Large intestine (tissue), 3 donors: ENCODE data around the gene SLC25A29. TPM values are rescaled to one million over a fixed set of nuclear protein-coding genes. Genes with fewer than 3 reads are reported as not detected.
"Not testable (repeated sequence)": the region's sequence is repeated elsewhere in the genome, so short reads cannot be mapped to it uniquely, and the experiment has no call there.

Experiments
- DNase-seq, 2 donors: peaks; one replicate each; pipeline versions ENCODE4 v3.0.0 to v3.0.0-alpha.2; 2013
- H3K27ac ChIP-seq: one replicate; pipeline ENCODE4 v1.5.1; 2013; ENCODE audit warnings: low read length
- H3K27me3 ChIP-seq: 2 replicates; pipeline ENCODE4 v1.6.1; 2013; ENCODE audit warnings: low read length; ENCODE audit not compliant: control insufficient read depth, insufficient read depth
- H3K36me3 ChIP-seq: 2 replicates; pipeline ENCODE4 v1.6.1; 2013; ENCODE audit warnings: low read length; ENCODE audit not compliant: control insufficient read depth, insufficient read depth
- H3K4me1 ChIP-seq: one replicate; pipeline ENCODE4 v1.6.1; 2013; ENCODE audit warnings: low read length; ENCODE audit not compliant: control insufficient read depth, insufficient read depth
- H3K4me3 ChIP-seq: one replicate; pipeline ENCODE4 v1.5.1; 2013; ENCODE audit warnings: low read length
- H3K9me3 ChIP-seq: one replicate; pipeline ENCODE4 v1.6.1; 2013; ENCODE audit warnings: mild to moderate bottlenecking, low read depth, low read length, moderate library complexity; ENCODE audit not compliant: control insufficient read depth
- WGBS: methylation state at CpG from one replicate; pipeline ENCODE4 v1.1.5; 2013; ENCODE audit warnings: low lambda C conversion rate; ENCODE audit not compliant: insufficient coverage; 5-methylcytosine and 5-hydroxymethylcytosine counted together
- polyA plus RNA-seq: library from polyadenylated mRNA; unstranded; fragments of 120-200 nt; gene quantifications from one replicate; pipeline ENCODE4 v1.2.1, GENCODE V29; 2013

SLC25A29 gene
- polyA plus RNA-seq, 1 donor = 37.5 TPM

DNA sequence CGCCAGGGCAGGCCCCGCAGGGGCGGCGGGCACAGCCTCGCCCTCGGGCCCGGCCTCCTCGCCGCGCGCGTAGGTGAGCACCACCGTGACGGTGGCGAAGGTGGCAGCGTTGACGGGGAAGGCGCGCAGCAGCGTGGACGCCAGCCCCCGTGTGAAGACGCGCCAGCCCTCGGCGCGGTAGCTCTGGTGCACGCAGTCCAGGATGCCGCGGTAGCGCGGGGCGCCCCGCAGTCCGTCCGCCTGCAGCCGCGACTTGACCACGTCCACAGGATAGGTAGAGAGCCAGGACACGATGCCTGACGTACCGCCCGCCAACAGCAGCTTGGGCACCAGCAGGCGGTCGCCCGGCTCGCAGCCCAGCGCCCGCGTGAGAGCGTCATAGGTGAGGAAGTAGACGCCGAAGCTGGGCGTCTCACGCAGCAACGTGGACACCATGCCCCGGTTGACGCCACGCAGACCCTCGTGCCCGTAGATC, 13.9 kb downstream of the SLC25A29 start:
- H3K27me3 ChIP-seq = no peaks in the 10 kb centered on the region
- WGBS = 100% methylated on average over 5 of the region's 61 CpGs
- DNase-seq = no peak

GRCh38 chr14:100291305-100292075, 14.8 kb downstream of the SLC25A29 start:
- H3K4me3 ChIP-seq = no peak overlapping the region
- no CpG with 5 or more reads among the region's 13 CpGs for WGBS

More for the DNA sequence above, 13.9 kb downstream of the SLC25A29 start:
- Histone ChIP-seq H3K36me3 (peaks cover 7% of the 10 kb centered on the region), H3K27ac (no peak overlapping the region), H3K4me1 (peaks cover 16% of the 10 kb centered on the region), H3K9me3 (peaks cover 2% of the 10 kb centered on the region), H3K4me3 (no peak overlapping the region)

GRCh38 chr14:100290607-100291304, 15.5 kb downstream of the SLC25A29 start:
- no peaks in the 10 kb centered on the region for H3K27me3 ChIP-seq
- peaks cover 2% of the 10 kb centered on the region for H3K9me3 ChIP-seq
- DNase-seq = peak in 1 of 2 donors; percentile 58
- no peak overlapping the region for H3K4me3 ChIP-seq
- H3K27ac ChIP-seq = no peak overlapping the region
- WGBS = no CpG with 5 or more reads among the region's 12 CpGs
- peaks cover 7% of the 10 kb centered on the region for H3K36me3 ChIP-seq
- peaks cover 16% of the 10 kb centered on the region for H3K4me1 ChIP-seq

More at GRCh38 chr14:100291305-100292075, 14.8 kb downstream of the SLC25A29 start:
- Histone ChIP-seq H3K4me1 (peaks cover 16% of the 10 kb centered on the region), H3K27me3 (no peaks in the 10 kb centered on the region), H3K27ac (no peak overlapping the region), H3K9me3 (peaks cover 2% of the 10 kb centered on the region), H3K36me3 (peaks cover 7% of the 10 kb centered on the region)
- DNase-seq = no peak

GRCh38 chr14:100289916-100290606, 16.2 kb downstream of the SLC25A29 start:
- Histone ChIP-seq H3K4me1 (peaks cover 16% of the 10 kb centered on the region), H3K27me3 (no peaks in the 10 kb centered on the region), H3K9me3 (peaks cover 2% of the 10 kb centered on the region), H3K36me3 (peaks cover 7% of the 10 kb centered on the region), H3K4me3 (no peak overlapping the region), H3K27ac (no peak overlapping the region)
- no peak for DNase-seq
- no CpG with 5 or more reads among the region's 9 CpGs for WGBS

DNA sequence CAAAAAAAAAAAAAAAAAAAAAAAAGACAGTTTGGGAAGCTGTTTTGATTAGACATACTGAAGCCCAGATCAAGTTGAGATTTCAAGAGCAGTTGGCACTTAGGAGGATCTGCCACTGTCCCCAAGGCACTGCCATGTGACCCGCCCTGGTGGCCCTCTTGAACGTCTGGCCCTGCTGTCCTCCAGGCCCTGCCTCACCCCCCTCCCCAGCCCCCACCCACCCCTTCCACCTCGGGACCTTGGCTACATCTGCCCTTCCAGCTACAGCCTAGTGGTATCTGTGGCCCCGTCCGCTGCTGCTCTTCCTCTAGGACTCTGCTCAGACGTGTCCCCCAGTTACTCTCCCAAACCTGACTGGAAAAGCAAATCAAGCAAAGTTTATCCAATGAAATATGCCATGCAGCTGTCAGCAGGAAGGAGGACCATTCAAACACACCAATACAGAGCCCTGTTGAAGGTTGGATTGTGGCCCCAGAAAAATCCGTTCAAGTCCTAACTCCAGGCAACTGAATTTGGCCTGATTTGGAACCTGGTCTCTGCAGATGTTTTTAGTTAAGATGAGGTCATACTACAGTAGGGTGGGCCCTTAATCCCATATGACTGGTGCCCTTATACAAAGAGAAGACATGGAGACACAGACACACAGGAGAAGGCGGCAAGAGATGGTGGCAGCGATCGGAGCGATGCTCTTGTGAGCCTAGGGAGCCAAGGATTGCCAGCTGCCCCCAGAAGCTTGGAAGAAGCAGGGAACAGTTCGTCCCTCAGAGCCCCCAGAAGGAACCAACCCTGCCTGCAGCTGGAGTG, 17.7 kb downstream of the SLC25A29 start:
- no peak overlapping the region for H3K4me3 ChIP-seq
- H3K9me3 ChIP-seq = peaks cover 2% of the 10 kb centered on the region
- H3K36me3 ChIP-seq = peaks cover 7% of the 10 kb centered on the region
- WGBS = no CpG with 5 or more reads among the region's 12 CpGs
- H3K27me3 ChIP-seq = no peaks in the 10 kb centered on the region
- no peak overlapping the region for H3K27ac ChIP-seq
- peaks cover 20% of the 10 kb centered on the region for H3K4me1 ChIP-seq
- DNase-seq = no peak

DNA sequence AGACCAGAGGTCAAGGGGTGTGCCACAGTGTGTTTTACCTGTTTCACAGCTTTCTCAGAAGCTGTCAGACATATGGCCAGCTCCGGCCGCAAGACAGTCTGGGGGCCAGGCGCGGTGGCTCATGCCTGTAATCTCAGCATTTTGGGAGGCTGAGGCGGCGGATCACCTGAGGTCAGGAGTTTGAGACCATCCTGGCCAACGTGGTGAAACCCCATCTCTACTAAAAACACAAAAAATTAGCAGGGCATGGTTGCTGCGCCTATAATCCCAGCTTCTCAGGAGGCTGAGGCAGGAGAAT, 18.3 kb downstream of the SLC25A29 start:
- not testable (repeated sequence) for H3K4me3 ChIP-seq, H3K27me3 ChIP-seq, H3K27ac ChIP-seq, DNase-seq, H3K9me3 ChIP-seq, H3K36me3 ChIP-seq
- WGBS = no CpG with 5 or more reads among the region's 8 CpGs
- peaks cover 20% of the 10 kb centered on the region for H3K4me1 ChIP-seq

DNA sequence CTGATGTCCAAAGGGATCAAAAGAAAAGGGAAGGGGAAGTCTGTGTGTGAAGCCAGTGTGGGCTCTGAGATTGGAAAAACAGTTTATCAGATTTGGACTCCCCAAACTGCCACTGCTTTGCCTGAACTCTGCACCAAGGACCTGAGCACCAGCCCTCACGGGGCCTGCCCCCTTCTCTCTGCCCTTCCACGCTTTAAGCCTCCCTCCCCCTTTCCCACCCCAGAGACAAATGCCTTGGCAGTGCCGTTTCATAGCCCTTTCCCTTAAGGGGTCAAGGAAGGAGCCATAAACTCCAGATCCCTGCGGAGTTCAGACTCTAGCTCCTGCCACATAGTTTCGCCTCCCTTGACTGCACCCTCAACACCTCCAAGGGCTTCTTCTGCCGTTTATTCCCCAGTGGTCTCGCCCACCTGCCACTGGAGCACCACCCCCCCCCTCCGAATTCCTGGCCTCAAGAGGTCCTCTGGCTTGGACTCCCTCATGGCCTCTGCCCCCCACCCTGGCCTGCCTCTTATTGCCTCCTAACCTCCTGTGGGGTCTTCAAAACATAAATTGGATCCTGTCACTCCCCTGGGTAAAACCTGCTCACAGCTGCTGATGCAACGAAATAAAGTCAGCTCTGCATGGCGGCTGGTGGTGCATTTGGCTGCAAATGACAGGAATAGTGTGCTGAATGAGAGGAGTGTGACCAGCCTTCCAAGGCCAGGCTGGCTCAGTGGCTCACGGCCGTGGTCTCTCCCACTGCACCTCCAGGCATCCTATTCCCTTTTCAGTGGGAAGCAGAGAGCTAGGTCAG, 18.8 kb downstream of the SLC25A29 start:
- Histone ChIP-seq H3K27me3 (no peaks in the 10 kb centered on the region), H3K27ac (no peak overlapping the region), H3K9me3 (no peaks in the 10 kb centered on the region), H3K4me3 (no peak overlapping the region), H3K36me3 (peaks cover 7% of the 10 kb centered on the region), H3K4me1 (peaks cover 20% of the 10 kb centered on the region)
- DNase-seq = no peak
- WGBS = 0% methylated on average over 1 of the region's 12 CpGs

- peaks cover 20% of the 10 kb centered on the region for H3K4me1 ChIP-seq
- H3K27me3 ChIP-seq = no peaks in the 10 kb centered on the region
- no peak overlapping the region for H3K27ac ChIP-seq
- no peaks in the 10 kb centered on the region for H3K9me3 ChIP-seq
- WGBS = no CpG with 5 or more reads among the region's 10 CpGs
- DNase-seq = no peak
- no peak overlapping the region for H3K4me3 ChIP-seq
- H3K36me3 ChIP-seq = peaks cover 10% of the 10 kb centered on the region
Measured at GRCh38 chr14:100286484-100287191, 19.6 kb downstream of the SLC25A29 start.

DNA sequence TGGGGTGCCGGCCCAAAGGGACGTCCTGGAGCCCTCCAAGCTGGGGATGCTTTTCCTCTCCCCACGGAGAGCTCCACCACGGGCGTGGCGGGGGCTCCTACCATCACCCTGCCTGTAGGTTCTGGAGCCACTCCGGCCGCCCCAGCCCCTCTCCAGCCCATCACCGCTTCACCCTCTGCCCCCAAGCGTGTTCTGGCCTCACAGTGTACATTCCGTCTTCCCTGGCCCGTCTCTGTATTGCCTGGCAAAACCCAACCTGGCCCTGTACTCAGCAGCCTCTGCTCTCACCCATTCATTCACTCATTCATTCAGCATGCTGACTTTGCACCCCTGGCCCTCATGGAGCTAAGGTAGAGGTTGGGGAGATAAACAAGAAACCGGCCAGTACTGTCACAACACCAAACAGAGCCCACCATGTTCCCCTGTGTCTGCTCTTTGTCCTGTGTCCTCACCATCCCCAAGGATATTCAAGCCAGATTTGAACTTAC, 20.3 kb downstream of the SLC25A29 start:
- DNase-seq = no peak

More for the DNA sequence above, 20.3 kb downstream of the SLC25A29 start:
- H3K36me3 ChIP-seq = peaks cover 11% of the 10 kb centered on the region
- WGBS = no CpG with 5 or more reads among the region's 13 CpGs
- H3K9me3 ChIP-seq = no peaks in the 10 kb centered on the region
- H3K27ac ChIP-seq = no peak overlapping the region
- H3K4me3 ChIP-seq = peak overlapping the region; percentile 63
- no peaks in the 10 kb centered on the region for H3K27me3 ChIP-seq
- H3K4me1 ChIP-seq = peaks cover 16% of the 10 kb centered on the region
